PC-9 (cell line): ENCODE measurements around the gene GALNT5.

Experiments used
- CTCF ChIP-seq: fragments of 200-600 bp; sonication (generic); conservative IDR thresholded peaks from 2 replicates; pipeline ENCODE4 v1.6.1; 2017; ENCODE audit warnings: mixed run types, antibody characterized with exemption, mild to moderate bottlenecking, moderate library complexity
- EZH2 ChIP-seq: fragments of 200-600 bp; sonication (generic); IDR thresholded peaks from 2 replicates; pipeline ENCODE4 v1.8.0; 2017; ENCODE audit warnings: antibody characterized with exemption, low read depth

- TF ChIP-seq CTCF, result no peak
- TF ChIP-seq EZH2, result no peak
These were observed 54.2 kb downstream of the GALNT5 start for GRCh38 chr2:157311706-157312105.
